LoVo (cell line): ENCODE data around the gene ARPP19.
A peak's percentile ranks its signal among the peaks of the same experiment; 100 is the strongest.
"Not testable (repeated sequence)": the region's sequence is repeated elsewhere in the genome, so short reads cannot be mapped to it uniquely, and the experiment has no call there.

Experiments used
- DNase-seq: peaks from one replicate; pipeline ENCODE4 v3.0.0-alpha.2; 2016; ENCODE audit warnings: low spot score

The ARPP19 gene, protein sequence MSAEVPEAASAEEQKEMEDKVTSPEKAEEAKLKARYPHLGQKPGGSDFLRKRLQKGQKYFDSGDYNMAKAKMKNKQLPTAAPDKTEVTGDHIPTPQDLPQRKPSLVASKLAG

DNA sequence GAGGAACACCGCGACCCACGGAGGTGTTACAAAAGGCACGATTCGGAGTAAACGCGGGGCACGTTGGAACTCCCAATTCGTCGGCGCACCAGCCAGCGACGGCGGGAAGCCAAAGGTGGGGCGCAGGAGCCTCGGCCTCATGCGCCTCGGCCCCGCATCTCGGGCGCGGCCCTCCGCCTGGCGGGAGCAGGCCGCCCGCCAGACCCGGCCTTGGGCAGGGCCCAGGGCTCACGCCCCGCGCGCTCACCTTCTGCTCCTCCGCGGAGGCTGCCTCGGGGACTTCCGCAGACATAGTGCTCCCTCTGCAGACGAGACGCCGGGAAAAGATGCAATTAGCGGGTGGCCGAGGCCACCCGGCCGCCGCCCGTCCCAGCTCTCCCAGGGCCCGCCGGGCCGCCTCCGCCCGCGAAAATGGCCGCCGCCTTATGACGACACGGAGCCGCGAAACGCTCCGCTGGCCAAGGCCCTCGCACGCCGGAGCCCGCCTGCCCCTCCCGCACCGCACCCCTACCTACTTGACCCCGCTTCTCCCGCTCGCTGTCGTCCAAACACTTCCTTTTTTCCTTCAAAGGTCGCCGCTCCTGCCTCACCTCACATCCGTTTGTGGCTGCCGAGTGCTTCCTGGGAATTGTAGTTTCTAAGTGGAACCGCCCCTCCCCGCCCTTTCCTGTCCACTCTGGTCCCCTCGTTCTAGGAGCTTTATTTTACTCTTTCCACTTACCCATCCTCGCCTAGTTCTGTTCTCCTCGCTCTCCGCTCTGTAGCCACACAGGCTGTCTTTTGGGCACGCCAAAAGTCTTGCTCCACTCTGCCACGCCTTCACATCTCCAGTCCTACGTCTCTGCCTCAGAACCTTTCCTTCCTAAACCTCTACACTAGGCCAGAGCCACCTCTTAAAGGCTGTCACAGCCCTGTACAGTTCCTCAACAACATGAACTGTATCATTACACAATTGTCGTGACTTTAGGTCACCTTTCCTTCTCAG is at the start of gene ARPP19:
TSS of gene ARPP19 (minus strand) at position 430 of the 985 bp plus-strand sequence. CDS start at position 292, 138 bp downstream.
- peak; percentile 96 for DNase-seq

DNA sequence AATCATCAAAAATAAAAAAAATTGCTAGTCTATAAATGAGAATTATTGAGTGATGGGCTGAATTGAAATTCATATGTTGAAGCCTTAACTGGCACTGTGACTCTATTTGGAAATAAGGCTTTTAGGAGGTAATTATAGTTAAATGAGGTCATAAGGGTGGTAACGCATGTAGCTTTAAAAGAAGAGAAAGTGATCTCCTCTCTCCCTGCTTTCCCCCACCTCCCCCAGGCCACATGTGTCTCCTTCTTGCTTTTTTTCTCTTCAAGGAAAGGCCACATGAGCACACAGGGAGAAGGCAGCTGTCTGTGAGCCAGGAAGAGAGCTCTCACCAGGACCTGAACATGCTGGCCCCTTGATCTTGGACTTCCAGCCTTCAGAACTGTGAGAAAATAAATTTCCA is 48.2 kb upstream of the ARPP19 start:
- DNase-seq: no peak

DNA sequence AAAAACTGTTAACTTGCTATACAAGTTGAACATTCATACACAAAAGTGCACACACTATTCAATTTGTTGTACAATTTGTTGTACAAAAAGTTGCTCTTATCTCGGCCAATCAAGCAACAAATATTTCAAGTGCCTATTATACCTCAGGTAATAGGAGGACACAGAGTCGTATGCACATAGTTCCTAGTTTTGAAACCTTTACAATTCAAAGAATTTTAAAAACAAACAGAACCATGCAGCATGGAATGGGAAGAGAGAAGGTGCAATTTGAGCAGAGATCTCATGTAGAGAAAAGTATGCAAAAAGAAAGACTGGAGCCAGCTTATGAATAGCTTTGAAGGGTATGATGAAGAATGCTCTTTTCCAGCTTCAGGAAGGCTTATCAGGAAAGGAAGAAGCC is 46.5 kb upstream of the ARPP19 start:
- DNase-seq: no peak

DNA sequence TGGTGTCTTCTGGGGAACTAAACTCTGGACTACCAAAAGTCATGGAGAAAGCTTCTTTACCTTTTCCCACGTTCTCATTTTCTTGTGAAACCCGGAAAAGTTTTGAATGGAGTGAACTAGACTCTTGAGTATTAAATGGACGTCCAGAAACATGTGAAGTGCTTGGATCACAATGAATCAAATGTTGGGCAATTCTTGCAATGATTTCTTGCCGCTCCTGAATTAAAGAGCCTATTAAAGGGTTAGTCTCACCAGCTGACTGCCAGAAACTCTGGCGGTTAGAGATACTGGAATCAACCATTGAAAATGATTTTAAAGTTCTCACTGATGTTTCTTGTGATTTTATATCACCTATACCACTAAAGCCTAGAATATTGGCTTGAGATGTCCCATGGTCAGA is 40.8 kb upstream of the ARPP19 start:
- no peak for DNase-seq

DNA sequence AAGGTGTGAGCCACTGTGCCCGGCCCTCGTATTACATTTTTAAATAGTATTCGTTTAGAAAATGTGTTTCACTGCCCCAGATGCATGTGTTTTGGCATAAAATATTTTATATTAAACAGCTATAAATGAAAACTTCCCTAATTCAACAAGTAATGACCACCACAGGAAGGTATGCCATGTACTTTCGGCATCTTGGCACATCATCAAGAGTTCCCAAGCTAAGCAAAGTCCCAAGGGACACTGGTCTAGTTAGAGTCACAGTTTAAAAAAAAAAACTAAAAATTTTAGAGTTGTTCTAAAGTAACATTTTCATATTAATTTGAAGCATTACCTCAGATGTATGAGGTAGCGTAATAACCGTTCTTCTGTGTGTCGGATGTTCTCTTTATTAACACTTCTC is 15.6 kb upstream of the ARPP19 start:
- DNase-seq: no peak

DNA sequence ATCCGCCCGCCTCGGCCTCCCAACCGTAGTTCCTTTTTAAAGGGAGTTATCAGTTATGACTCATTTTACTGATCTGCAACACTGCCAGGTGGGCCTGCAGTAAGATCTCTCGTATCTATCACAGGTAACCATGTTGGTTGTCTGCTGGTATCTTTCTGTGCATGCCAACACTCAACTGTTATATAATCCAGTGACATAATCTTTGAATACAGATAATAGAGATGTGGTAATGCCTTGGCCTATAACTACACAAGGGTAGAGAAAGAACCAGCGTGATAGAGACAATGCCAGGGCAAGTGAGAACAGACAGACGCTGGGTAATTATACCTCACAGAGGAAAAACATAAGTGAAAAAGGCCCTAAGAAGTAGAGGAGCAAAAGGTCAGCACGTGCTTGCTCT is 11.0 kb upstream of the ARPP19 start:
- DNase-seq: no peak

DNA sequence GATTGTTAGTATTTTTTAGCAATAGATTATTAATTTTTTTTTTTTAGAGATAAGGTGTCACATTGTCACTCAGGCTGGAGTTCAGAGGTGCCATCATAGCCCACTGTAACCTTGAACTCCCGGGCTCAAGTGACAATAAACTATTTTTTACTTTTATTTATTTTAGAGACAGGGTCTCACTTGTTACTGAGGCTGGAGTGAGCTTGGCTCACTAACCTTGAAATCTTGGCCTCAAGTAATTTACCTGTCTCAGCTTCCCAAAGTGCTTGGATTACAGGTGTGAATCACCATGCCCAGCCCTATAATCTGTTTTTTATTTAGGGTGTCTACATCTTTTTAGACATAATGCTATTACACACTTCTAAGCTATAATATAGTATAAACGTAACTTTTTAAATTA is 7.9 kb upstream of the ARPP19 start:
- no peak for DNase-seq

DNA sequence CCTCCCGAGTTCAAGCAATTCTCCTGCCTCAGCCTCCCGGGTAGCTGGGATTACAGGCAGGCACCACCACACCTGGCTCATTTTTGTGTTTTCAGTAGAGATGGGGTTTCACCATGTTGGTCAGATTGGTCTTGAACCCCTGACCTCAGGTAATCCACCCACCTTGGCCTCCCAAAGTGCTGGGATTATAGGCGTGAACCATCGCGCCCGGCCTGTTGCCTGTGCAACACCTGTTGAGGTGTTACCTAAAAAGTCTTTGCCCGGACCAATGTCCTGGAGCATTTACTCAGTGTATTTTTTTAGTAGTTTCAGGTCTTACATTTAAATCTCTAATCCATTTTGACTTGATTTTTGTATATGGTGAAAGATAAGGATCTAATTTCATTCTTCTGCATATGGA is 6.7 kb upstream of the ARPP19 start:
- not testable (repeated sequence) for DNase-seq

DNA sequence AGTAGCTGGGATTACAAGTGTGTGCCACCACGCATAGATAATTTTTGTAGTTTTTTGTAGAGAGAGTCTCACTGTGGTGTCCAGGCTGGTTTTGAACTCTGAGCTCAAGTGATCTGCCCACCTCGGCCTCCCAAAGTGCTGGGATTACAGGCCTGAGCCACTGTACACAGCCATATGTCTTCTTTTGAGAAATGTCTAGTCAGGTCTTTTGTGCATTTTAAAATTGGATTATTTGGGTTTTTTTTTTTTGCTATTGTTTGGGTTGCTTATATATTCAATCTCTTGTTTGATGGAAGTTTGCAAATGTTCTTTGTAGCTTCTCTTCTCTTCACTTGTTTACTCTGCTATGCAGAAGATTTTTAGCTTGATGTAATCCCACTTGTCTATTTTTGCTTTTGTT is 6.2 kb upstream of the ARPP19 start:
- DNase-seq: no peak

DNA sequence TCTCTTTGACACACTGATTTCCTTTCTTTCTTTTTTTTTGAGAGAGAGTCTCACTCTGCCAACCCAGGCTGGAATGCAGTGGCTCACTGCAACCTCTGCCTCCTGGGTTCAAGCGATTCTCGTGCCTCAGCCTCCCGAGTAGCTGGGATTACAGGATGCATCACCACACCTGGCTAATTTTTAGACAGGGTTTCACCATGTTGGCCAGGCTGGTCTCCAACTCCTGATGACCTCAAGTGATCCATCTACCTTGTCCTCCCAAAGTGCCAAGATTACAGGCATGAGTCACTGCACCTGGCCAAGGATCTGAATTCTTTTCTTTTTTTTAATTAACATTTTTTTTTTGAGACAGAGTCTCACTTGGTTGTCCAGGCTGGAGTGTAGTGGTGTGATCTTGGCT is 5.8 kb upstream of the ARPP19 start:
- not testable (repeated sequence) for DNase-seq

DNA sequence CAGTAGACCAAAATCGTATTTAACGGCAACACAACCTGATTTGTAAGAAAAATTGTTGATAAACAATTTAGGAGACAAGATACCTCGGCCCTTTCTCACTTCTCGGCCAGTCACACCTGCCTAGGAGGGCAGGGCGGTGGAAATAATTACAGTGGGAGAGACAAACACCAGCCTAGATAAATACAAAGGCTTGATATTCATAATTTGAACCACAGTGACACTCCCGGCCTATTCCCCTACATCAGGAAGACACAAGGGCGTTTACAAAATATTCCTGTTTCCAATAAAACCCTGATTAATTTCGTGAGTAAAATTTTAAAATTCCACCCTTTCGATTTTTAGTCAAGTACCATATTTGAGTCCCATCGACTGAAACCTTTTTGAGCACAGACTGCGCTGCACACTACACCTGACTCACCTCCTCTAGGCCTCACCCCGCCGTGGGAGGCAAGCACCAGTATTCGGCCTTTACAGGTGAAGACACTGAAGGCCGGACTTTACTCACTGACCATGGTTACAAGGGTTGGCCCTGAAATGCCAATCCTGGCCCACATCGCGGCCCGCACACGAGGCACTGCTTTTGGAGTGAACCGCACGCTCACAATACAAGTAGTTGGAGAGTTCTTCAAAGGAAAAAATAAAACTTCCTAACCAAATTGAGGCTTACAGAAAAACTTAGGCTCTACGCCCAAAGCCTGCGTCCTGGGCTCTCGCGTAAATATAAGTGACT is 794 bp downstream of the ARPP19 start:
- DNase-seq: peak; percentile 61

DNA sequence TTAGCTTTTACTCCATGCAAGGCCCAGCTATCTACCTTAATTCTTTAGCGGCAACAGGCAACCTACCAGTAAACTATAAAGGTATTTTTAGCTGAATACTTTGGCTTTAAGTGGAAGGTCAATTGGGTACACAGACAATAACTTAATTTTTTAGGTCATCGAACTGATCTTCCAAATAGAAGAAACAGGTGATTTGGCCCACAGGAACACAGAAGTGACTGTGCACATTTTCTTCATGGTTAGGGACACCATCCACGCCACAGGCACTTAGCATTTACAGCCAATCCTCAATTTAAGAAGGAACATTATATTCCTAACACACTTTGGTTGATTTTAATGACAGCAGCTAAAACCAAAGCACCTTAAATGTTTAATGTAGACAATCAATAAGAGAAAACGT is 1.9 kb downstream of the ARPP19 start:
- no peak for DNase-seq

DNA sequence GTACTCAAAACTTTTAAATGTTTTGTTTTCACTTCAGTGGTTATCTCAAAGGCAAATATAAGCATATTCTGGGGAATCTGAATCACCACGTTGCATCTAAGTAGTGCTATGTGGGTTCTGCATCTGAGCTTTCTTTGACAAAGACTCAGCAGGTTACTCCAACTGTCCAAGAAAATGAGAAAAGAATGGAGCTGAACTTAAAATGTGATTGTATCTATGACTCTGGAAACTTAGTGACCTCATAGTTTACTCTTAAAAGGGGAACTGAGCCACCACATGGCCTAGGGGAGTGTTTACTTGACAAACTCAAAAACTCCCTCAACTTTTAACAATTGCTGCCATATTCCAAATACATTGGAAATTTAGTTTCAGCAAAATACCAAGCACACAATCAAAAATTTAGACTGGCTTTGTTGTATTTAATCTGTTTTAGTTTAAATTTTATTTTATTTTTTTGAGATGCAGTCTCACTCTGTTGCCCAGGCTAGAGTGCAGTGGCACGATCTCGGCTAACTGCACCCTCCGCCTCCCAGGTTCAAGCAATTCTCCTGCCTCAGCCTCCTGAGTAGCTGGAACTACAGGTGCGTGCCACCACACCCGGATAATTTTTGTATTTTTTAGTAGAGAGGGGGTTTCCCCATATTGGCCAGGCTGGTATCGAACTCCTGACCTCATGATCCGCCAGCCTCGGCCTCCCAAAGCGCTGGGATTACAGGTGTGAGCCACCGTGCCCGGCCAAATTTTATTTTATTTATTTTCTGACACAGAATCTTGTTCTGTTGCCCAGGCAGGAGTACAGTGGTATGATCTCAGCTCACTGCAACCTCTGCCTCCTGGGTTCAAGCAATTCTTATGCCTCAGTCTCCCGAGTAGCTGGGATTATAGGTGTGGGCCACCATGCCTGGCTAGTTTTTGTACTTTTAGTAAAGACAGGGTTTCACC is 3.1 kb downstream of the ARPP19 start:
- not testable (repeated sequence) for DNase-seq

DNA sequence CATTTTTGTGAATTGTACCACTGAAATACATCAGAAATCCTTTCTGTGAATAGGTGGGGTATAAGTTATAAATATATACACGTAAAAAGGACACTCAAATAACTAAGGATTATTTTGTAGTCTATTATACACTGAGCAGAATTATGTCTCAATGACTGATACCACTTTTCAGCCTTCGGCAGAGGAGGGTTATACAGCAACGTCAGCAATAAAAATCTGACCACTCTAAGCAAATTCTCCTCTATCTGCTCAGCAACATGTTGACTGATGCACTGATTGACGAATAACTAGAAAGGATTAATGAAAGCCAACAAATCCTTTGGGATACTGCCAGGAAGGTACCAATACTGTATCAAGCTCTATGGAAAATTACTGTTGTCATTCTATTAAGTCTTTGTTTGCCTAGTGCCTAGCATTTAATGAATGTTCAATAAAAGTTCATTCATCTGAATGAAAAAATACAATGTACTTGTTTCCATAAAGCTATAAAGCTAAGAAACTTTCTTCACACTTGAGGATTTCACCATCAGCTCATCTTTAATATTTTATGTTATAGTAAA is 5.2 kb downstream of the ARPP19 start:
- DNase-seq: no peak

DNA sequence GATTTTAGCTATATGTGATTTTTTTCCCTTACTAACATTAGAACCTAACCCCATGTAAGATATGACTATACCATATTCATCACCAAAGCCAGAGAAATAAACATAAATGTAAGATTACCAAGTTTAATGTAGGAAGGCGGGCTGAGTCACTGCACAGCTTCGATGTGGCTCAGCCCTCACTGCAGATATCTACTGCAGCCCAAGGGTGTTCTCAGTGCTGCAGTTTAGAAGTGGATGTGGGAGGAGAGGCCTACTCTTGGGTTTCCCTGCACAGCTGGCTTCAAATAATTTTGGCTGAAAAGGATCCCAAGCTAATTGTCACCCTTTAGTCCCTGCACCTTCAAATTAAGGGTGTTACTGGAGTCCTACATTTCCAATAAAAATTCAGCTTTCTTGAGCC is 9.3 kb downstream of the ARPP19 start:
- no peak for DNase-seq

DNA sequence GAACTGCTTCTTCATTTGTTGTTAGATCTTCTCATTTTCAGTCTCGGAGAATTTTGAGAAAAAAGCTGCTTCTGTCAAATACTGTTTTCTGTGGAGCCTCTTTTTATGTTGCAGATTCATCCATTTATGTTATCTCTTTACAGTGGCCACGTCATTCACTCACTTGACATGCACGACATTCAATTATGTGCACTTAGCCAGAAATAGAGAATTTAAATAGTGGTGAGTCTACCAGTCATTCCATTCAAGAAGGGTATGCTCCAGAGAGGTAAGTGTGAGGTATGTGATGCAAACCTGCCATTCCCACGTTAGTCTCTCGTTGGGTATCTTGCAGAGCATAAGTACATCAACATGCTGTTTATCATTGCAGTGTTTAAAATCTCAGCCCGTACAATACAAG is 9.8 kb downstream of the ARPP19 start:
- no peak for DNase-seq

DNA sequence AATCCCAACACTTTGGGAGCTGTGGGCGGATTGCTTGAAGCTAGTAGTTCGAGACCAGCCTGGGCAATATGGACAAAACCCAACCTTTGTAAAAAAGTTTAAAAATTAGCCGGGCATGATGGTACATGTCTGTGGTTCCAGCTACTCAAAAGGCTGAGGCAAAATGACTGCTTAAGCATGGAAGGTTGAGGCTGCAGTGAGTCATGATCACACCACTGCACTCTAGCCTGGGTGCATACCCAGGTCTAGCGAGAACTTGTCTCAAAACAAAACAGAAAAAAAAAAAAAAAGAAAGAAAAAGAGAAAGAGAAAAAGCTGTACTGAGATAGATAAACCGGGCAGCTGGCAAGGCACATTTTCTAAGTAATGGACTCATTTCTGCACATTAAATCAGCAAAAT is 10.6 kb downstream of the ARPP19 start:
- peak; percentile 22 for DNase-seq

DNA sequence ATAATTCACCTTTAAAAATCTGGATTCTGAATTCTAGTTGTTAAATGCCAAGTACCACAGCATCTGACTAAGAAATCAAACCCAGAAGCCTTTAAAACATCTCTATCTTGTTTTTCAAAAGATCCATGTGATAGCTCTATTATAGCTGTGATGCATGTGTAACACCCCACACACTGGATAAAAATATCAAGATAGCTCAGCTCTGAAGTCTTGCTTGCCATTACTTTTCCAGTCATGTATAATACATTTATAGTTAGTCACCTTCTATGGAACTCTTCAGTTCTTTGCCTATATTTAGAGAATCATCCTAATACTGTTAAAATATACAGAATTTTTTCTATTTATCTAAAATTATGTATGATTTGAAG is 11.6 kb downstream of the ARPP19 start:
- DNase-seq: no peak

DNA sequence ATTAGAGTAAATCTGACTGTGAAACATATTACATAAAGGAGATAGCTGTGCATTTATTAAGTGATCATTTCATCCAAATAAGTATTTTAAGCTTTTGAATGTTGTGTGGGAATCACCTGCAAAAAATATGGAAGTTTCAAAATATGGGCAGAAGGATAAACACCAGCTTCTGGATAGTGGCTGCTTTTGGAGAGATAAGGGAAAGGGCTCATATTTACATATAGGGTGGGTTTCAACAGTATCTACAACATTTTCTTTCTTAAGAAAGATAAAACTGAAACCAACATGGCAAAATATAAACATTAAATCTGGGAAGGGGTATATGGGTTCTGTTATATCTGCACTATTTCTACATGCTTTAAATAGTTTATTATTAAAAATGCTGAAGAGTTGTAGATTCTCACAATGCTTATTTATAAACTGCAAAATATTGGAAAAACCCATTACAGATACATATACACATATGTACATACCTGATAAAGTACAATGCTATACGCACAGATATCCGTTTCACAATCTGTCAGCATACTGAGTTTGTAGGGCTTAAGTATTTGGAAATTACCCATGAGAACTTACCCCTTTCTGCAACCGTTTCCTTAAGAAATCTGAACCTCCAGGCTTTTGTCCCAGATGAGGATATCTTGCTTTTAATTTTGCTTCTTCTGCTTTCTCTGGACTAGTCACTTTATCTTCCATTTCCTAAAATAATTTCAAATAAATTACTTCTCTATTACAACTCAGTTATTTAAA is 12.1 kb downstream of the ARPP19 start:
- no peak for DNase-seq

DNA sequence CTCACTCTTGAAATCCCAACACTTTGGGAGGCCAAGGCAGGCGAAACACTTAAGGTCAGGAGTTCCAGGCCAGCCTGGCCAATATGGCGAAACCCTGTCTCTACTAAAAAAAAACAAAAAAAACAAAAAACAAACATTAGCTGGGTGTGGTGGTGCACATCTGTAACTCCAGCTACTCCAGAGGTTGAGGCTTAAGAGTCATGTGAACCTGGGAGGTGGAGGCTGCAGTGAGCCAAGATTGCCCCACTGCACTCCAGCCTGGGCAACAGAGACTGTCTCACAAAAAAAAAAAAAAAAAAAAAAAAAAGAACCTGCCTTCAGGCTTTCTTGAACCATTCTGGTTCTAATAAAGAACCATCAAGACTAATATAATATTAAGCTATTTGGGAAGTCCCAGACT is 16.5 kb downstream of the ARPP19 start:
- no peak for DNase-seq

DNA sequence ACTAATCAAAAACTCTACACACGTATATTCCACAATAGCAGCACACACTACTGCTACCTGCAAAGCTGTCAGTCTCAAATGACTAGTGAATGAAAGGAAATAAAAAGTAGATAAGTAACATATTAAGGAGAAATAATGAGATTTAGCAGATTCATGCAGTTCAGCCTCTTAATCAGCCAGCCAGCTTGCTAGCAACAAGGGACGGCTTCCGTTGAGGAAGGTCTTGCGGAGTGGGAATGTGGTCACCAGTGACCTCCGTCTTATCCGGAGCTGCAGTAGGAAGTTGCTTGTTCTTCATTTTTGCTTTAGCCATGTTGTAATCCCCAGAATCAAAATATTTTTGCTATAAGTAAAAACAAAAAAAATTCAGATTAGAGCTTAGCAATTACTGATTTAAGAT is 17.1 kb downstream of the ARPP19 start:
- DNase-seq: no peak
